GM19328 (cell line): Measurements from ENCODE around the gene PANK4.

Experiments
- ATAC-seq: cut with Tn5 transposase; IDR thresholded peaks from one replicate; pipeline ENCODE4 v1.9.1; 2021; ENCODE audit warnings: mild to moderate bottlenecking, moderate library complexity; ENCODE audit not compliant: unreplicated experiment

PANK4 gene

DNA sequence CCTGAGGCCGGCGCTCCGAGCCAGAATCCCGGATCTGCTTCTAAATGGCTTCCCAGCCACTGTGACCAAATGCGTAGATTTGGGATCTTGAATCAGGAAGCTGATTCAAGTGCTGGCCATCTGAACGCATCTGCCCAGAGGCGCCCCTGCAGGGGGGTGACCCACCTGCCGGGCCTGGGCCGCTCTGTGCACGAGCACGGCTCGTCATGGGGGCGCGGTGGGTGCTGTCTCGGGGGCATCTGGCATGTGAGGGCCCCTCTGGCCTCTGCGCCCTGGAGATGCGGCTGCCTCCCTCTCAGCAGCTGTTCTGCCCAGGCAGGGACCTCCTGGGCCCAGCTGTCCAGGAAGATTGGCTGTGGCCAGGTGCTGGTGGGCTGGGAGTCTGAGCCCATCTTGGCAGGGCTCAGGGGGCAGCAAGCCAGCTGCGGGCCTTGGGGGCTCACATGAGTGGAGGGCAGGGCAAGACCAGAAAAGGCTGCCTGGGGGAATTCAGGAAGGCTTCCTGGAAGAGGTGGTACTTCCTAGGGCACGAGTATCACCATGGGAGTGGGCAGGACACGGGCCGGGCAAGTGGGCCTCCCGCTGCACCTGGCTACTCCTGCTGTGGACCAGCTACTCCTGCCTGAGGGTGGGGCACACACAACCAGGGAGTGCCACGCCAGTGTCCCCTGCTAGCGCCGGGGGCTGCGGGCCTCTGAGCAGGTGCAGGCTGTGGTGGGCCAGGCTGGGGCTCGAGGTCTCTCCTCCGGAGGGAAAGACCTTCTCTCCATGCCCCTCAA, 25.2 kb downstream of the PANK4 start:
- no peak for ATAC-seq

DNA sequence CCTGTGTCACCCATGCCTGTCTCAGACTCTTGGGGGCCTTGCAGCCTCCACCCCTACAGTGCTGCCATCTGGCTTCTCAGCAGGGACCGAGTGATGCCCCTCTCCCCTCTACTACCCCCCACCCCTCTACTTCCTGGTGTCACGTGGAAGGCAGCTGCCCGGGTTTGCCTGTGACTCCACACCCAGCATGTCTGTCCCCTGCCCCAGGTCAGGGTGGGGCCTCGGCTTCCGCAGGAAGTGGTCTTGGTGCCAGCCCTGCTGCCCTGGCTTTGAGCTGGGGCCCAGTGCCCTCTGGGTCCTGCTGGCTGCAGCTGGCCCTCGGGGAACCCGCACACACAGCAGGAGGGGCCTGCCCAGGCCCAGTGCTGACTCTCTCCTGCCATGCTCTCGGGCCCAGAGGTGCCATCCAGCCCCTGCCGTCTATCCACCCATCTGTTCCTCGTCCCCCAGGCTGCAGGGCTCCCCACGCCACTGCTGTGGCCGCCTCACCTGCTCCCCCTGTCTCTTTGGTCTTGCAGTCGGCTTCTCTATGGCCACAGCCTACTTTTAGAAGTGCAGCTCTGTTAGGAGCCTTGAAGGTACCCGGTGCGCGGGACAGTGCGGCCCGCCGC, 26.3 kb downstream of the PANK4 start:
- no peak for ATAC-seq

DNA sequence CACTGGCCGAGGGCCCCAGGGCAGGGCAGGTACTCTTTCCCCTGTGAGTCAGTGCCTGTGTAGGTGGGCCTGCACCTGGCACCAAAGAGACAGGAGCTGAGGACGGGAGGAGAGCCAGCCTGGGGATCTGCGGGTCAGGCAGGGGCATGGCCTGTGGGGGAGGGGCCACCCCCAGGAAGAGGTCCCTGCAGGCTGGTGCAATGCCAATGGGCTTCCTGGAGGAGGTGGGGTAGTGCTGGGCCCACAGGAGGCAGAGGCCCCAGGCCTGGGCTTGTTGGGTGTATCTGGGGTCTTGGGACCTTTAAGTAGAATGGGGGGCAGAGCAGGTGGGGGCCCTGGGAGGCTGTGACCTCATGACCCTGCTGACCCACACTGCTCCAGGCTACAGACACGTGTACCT, 27.1 kb downstream of the PANK4 start:
- ATAC-seq, result no peak

DNA sequence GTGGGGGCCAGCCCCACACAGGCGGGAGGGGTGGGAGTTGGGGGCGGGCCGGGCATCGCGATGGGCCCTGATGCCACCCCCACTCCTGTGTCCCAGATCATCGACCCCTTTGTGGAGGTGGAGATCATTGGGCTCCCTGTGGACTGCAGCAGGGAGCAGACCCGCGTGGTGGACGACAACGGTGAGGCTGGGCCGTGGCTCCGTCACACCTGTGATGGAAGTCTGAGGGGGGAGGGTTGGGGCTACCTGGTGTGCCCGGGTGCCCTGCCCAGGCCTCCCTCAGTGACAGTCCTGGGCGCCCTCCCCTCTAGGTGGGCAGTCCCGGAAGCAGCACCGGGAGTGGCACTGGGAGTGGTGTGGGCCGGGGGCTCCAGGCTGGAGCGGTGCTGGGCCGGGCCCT, 27.7 kb downstream of the PANK4 start:
- ATAC-seq, result no peak

DNA sequence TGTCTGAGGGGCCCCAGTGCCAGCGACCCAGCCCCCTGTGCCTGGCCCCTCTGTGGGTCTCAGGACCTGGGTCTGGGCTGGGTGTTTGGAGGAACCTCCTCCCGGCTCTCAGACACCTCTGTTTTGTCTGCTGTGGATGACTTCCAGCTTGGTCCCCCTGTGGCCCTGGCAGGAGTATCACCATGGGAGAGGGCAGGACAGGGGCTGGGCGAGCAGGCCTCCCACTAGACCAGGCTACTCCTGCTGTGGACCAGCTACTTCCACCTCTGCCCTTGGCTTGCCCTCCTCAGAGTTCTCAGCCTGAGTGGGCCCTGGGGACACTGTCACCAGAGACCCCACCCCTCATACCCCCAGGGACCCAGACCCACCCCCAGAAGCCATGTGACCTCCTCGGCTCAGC, 28.5 kb downstream of the PANK4 start:
- ATAC-seq, result no peak

DNA sequence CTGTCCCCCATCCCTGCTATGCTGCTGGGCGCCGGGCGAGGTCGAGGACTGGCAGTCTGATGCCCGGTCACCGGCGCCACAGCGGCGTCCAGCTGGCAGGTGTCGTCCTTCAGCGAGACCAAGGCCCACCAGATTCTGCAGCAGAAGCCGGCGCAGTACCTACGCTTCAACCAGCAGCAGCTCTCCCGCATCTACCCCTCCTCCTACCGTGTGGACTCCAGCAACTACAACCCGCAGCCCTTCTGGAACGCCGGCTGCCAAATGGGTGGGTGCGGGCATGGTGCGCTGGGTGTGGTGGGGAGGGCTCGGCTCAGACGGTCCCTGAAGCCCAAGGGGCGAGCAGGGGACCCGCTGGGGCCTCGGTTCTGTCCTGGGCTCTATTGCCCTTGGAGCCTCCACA, 29.6 kb downstream of the PANK4 start:
- ATAC-seq, result no peak

DNA sequence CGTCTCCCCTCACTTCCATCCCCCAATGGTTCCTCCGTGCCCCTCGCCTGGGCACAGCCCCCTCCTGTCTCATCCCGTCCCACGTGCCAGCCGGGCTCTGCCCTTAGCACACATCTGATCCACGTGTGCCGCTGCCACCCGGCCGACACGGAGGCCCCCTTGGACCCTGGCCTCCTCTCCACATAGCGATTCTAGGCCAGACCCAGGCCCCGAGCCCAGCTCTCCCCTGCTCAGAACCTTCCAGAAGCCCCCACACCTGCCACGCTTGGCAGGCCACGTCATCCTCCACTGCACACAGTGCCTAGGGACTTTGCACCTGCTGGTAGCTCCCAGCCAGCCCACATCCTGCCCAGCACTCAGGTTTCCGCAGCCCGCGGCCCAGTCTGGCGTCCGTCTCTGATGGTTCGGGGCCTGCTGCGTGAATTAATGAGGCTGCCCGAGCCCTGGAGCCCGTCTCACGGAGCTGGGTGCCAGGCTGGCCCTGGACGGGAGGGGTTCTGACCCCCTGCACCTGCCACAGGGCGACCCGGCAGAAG, 30.2 kb downstream of the PANK4 start:
- no peak for ATAC-seq

DNA sequence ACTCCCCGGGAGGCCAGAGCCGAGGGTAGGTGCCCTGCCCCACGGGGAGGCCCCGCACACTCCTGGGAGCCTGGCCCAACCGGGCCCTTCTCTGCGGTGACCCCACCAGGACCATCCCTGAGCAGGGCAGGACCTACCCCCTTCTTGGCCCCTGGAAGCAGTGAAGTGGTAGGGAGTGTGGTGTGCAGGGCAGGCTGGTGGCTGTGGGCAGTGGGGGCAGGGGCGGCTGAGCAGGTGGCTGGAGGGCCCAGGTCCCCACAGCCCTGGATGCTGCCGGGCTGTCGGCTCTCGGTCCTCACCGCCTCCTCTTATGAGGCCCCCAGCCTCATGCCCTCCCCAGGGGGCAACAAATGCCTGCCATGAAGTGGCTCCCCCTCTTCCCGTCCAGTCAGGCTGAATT, 30.9 kb downstream of the PANK4 start:
- no peak for ATAC-seq

DNA sequence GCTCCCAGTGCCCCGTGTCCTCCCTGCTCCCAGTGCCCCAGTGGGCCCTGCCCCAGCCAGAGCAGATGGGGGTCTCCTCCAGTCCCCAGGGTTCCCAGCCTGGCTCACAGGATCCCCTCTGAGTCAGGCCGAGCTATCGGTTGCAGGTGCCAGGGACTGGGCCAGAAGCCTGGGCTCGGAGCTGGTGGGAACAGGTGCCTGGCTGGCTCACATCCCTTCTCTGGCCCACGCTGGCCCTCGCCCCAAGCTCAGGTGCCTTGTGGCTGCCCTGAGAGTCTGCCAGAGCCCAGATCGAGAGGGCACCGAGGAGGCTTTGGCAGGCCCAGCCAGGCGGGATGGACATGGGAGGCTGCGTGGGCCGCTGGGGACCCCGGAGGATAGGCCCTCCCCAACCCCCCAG, 31.4 kb downstream of the PANK4 start:
- no peak for ATAC-seq

DNA sequence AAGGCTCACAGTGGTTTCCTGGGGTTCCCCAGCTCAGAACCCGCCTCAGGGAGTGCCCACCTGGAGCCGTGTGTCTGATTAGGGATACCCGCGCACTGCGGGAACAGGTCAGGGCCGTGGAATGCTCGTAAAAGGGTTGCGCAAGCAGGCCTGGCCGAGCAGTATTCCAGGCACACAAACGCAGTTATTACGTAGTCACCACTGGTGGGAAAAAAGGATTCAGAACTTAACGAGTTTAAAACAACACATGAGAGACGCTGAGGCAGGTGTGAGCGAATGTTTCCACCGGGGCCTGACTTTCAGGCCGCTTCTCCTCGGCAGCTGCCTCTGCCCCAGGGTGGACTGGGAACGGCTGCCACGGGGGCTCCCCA, 32.1 kb downstream of the PANK4 start:
- ATAC-seq, result no peak

DNA sequence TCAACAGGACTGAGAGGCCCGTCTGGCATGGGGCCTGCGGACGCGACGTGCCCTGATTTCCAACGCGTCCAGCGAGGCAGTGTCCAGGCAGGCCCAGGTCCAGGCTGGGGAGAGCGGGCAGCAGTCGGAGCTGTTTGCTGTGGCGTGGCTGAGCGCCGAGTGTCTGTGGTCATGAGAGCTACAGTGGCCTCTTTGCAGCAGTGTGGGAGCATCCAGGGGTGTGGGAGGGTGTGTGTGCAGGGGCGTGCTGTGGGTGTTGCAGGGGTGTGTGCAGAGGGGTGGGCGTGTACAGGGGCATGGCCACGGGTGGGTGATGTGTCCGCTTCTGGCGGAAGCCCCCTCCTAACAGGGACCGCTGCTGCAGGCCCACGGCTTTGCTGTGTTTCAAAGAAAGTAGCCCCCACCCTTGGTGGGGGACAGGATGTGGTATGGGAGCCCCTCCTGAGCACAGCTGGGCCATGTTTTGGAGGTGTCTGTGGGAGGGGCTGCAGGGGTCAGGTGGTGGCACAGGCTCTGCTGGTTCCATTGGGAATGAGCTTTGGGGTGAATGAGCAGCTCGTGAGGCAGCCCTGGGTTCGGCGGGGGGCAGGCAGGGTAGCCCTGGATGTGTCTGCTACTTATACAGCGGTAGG, 32.6 kb downstream of the PANK4 start:
- ATAC-seq, result no peak

DNA sequence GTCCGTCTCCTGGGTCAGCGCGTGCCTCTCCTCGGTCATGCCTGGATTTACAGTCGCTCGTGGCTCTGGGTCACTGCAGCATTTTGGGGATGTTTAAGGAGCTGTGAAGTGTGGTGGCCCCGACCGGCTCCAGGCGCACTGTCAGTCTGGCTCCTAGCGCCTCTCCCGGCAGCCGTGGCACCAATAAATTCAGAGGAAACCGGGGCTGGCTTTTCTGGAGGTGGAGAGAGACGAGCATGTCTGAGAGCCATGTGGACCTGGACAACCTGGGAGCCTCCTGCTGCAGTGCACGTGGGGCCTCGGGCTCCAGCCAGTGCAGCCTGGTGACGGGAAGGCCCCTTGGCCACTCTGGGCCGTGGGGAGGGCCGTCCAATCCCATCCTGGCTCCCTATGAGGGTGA, 33.2 kb downstream of the PANK4 start:
- ATAC-seq, result no peak

DNA sequence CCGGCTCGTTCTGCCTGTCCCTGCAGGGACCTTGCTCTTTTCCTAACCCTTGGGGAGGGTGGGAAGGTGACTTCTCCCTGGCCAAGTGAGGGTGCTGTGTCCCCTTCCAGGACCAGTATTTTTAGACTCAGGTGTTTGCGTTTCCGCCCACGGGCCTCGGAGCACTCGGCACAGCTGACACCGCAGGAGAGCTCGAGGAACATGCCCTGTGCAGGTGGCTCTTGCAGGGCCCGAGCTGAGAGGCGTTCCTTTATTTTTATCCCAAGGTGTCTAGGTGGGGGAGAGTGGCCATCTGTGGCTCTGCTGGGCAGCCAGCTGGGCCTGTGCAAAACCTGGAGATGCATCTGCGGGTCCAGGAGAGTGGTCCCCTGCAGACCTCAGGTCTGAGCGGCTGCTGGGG, 34.3 kb downstream of the PANK4 start:
- no peak for ATAC-seq

DNA sequence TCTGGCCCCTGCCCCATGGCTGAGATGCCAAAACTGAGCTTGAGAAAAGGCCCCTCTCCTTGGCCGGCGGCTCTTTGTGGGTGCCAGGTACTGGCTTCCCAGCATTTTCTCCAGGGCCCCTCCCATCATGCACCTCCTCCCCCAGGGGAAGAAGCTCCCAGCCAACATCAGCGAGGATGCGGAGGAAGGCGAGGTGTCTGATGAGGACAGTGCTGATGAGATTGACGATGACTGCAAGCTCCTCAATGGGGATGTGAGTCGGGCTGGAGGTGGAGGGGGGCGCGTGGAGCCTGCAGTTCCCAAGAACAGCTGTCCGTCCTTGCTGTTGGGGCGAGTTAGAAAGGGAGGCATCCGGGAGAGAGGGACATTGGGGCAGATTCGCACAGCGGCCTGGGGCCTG, 36.8 kb downstream of the PANK4 start:
- no peak for ATAC-seq

DNA sequence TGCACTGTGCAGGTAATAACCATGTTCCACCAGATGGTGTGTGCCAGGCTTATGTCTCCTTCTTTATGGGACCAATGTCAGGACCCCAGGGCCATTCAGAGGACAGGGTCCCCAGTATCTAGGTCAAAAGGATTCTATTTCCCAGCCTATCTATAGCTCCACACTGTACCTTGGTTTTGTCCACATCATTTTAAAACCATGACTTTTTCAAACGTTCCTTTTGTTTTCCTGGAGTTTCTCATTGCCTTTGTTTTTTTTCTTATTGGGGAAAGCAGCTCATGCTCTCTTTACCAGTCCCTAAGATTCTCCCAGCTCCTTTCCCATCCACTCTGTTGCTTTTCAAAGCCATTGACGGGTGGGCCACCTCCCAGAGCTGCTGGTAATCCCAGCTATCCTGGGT, 37.7 kb downstream of the PANK4 start:
- ATAC-seq, result no peak

DNA sequence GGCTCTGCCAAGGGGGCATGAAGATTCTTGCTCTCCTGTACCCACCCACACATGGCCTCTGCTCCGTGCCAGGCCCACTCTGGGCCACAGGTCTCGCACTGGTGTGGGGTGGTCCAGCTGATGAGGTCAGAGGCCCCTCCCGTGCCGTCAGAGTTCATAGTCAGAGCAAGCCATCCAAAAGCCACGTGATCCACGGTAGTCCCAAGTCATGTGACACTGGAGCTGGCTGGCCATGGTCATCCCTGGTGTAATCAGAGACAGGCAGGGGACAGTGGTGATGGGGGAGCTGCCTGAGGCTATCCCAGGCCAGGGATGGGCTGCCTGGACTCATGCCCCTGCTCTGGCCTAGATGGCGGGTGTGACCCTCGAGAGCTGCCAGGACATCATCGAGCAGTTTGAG, 39.8 kb downstream of the PANK4 start:
- ATAC-seq, result no peak

DNA sequence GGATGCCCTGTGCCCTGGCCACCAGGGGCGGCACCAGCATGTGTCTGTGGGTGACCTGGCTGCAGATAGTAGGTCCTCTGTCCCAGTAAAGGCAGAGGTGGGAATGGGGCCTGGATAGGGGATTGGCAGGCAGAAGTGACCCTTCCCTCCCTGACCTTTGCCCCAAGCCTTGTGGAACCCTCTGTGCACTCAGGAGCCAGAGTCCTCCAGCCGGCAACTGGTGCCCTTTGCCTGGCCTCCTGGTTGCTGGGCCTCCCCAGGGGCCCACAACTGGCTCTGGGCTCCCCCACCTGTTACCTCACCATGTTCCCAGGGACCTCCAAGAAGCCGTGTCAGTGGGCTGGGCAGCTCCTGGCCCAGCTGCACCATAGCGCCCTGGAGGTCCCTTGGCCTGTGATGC, 40.4 kb downstream of the PANK4 start:
- ATAC-seq, result no peak

DNA sequence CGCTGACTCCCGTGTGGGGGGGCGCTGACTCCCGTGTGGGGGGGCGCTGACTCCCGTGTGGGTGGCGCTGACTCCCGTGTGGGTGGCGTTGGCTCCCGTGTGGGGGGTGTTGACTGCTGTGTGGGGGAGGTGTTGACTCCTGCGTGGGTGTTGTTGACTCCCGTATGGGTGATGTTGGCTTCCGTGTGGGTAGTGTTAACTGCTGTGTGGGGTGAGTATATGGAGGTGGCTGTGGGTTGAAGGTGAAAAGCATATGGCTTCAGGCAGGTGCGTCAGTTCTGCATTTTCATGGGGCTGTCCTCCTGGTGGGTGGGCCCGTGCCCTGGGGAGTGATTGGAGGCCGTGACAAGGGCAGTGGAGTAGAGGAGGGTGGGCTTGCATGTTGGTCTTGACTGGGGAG, 42.4 kb downstream of the PANK4 start:
- no peak for ATAC-seq

DNA sequence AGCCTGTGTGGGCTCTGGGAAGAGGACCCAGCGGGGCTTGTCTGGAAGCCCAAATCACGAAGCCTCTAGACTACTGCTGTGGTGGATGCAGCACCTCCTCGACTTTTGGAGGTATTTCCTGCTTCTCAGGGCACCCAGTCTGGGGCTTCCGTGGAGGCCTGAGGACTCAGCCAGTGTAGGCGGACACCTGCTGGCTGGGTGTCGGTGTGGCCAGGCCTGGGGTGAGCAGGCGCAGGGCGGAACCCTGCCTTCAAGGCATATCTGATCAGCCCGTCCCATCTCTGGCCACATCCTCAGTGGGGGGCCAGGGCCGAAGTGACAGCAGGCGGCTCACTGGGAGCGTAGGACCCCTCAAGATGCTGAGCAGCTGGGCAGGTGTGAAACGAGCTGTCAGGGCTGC, 43.4 kb downstream of the PANK4 start:
- no peak for ATAC-seq

DNA sequence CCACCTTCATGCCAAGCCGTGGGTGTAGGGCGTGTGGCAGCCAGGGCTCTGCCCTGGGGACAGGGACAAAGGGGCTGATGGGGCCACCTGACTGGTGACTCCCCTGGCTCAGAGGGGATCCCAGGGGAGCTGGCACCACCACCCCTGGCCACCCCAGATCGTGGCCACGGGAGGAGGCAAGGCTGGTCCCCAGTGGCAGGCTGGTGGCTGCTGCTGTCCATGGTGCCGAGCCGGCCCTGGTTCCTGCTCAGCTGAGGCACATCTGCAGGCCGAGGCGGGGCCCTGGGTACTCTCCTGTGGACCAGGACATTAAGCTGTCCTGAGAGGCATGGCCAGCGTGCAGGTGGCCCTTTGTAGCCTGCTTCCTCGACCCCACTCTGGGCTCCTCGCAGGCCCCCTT, 43.8 kb downstream of the PANK4 start:
- no peak for ATAC-seq

DNA sequence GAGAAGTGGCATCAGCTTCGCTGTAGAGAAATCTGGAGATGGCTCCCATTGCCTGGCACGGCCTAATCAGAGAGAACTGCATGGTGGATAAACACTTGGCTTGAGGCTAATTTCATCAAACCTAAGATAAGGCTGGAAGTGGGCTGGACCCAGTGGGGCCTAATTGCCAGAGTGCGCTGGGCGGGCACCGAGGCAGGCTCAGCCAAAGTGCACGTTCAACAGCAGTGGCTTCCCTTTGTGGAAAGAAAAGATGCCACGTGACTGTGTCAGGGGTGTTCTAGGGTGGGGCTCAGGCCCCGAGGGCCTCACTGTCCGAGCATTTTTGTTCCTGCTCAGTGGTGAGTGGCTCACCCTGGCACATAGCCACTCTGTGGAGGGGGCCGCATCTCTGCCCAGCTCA, 44.5 kb downstream of the PANK4 start:
- ATAC-seq, result no peak

DNA sequence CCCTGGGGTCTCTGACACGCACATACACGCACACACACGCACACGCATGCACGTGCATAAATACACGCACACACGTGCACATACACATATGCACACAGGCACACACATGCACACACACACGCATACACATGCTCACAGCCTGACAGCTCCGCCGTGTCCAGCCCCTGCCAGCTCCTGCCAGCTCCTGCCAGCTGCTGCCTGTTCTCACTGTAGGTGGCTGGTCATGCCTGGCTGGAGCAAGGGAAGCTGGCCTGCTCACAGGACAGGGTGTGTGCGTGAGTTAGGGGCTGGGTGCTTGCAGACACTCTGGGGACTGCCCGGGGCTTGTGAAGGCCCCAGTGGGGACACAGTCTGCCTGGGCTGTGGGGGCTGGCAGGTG, 45.4 kb downstream of the PANK4 start:
- no peak for ATAC-seq
